HG03139 (cell line): ENCODE data around the gene SPATA2L.
A peak's percentile ranks its signal among the peaks of the same experiment; 100 is the strongest.

Source experiments
- ATAC-seq: cut with Tn5 transposase; IDR thresholded peaks from one replicate; pipeline ENCODE4 v1.9.1; 2021; ENCODE audit not compliant: unreplicated experiment

Gene SPATA2L

GRCh38 chr16:89729863-89730593 lies 28.5 kb upstream of the SPATA2L start:
- no peak for ATAC-seq

GRCh38 chr16:89729293-89729692 lies 27.8 kb upstream of the SPATA2L start:
- ATAC-seq, result no peak

GRCh38 chr16:89727406-89728120 lies 26.1 kb upstream of the SPATA2L start:
- no peak for ATAC-seq

- ATAC-seq, result no peak
Observed at GRCh38 chr16:89723279-89724250, 22.1 kb upstream of the SPATA2L start.

GRCh38 chr16:89722392-89723278 lies 21.1 kb upstream of the SPATA2L start:
- peak; percentile 5 for ATAC-seq

GRCh38 chr16:89721546-89722391 lies 20.3 kb upstream of the SPATA2L start:
- peak; percentile 25 for ATAC-seq

GRCh38 chr16:89720813-89721545 lies 19.5 kb upstream of the SPATA2L start, which contains the start of the genes VPS9D1 and ZNF276:
VPS9D1 (minus strand) TSS chr16:89720898; CDS start chr16:89720861, 37 bp downstream.
ZNF276 (plus strand) TSS chr16:89721537; CDS start chr16:89721641, 104 bp downstream.
- peak; percentile 45 for ATAC-seq

GRCh38 chr16:89720551-89720812 lies 19.0 kb upstream of the SPATA2L start:
- peak; percentile 6 for ATAC-seq

GRCh38 chr16:89717688-89718505 lies 16.4 kb upstream of the SPATA2L start:
- ATAC-seq, result no peak

GRCh38 chr16:89716916-89717687 lies 15.6 kb upstream of the SPATA2L start:
- ATAC-seq, result no peak

GRCh38 chr16:89716493-89716892 lies 15.0 kb upstream of the SPATA2L start:
- ATAC-seq, result no peak

GRCh38 chr16:89712274-89712781 lies 10.8 kb upstream of the SPATA2L start:
- no peak for ATAC-seq

GRCh38 chr16:89711601-89712273 lies 10.2 kb upstream of the SPATA2L start:
- ATAC-seq, result no peak

GRCh38 chr16:89710709-89711564 lies 9.4 kb upstream of the SPATA2L start:
- no peak for ATAC-seq

GRCh38 chr16:89709716-89710432 lies 8.4 kb upstream of the SPATA2L start:
- ATAC-seq, result no peak
